HUES6 (cell line): ENCODE data around the gene CCDC106.

ENCODE experiments used
- H3K27ac ChIP-seq: 2 replicates; pipeline ENCODE4 v1.7.0; 2013; ENCODE audit warnings: low read depth, mild to moderate bottlenecking, low read length, inconsistent platforms
- H3K27me3 ChIP-seq: 2 replicates; pipeline ENCODE4 v1.6.1; 2013; ENCODE audit warnings: low read length; ENCODE audit not compliant: control insufficient read depth, insufficient read depth
- H3K36me3 ChIP-seq: 2 replicates; pipeline ENCODE4 v1.6.1; 2013; ENCODE audit warnings: low read length; ENCODE audit not compliant: control insufficient read depth, insufficient read depth
- H3K4me1 ChIP-seq: 2 replicates; pipeline ENCODE4 v1.6.1; 2013; ENCODE audit warnings: low read length; ENCODE audit not compliant: control insufficient read depth, insufficient read depth
- H3K4me3 ChIP-seq: 2 replicates; pipeline ENCODE4 v1.5.1; 2013; ENCODE audit warnings: low read depth, low read length
- H3K9ac ChIP-seq: one replicate; pipeline ENCODE4 v1.6.1; 2013; ENCODE audit warnings: mild to moderate bottlenecking, low read length
- H3K9me3 ChIP-seq: 2 replicates; pipeline ENCODE4 v1.6.1; 2013; ENCODE audit warnings: low read depth, low read length; ENCODE audit not compliant: control insufficient read depth, insufficient read depth

Gene CCDC106

DNA sequence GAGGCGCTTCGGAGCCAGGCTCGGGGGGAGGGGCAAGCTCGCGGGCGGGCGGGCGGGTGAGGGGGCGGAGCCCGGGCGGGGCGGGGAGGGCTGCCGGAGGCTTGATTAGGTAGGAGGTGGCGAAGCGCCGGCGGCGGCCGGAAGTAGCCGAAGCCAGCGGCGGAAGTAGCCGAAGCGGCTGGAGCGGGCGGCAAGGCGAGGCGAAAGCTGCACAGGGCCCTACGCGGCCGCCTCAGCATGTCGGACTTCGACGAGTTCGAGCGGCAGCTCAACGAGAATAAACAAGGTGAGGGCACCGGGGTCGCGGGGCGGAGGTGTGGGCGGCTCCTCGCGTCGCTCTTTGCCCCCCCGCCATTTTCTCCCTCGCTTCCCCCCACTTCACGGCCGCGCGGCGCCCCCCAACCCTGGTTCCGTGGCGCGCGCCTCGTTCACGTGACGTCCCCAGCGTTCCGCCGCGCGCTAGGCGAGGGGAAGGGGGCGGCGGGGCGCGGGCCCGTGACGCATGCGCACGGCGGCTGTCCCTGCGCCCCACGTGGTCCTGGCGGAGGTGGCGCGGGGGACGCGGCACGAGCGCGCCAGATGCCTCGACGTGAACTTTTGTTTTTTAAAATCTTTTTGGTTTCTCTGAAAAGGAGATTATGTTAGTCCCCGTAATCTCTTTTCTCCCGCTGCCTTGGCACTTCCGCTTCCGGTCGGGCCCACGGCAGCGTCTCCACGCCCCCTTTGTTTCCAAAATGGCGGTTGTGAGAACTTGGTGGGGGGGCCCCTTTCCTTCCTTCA, 7.0 kb downstream of the CCDC106 start, which contains the start of gene U2AF2:
Gene U2AF2 (plus strand): TSS at position 168 of the 780 bp plus-strand sequence. CDS start 70 bp downstream, at position 238.
- Histone ChIP-seq H3K9me3 (no peaks in the 10 kb centered on the region), H3K27me3 (no peaks in the 10 kb centered on the region), H3K9ac (peak within 1 kb of the TSS; percentile 99), H3K4me1 (peaks cover 25% of the 10 kb centered on the region), H3K36me3 (peaks cover 22% of the 10 kb centered on the region), H3K27ac (peak within 1 kb of the TSS; percentile 100), H3K4me3 (peak within 1 kb of the TSS; percentile 97)

DNA sequence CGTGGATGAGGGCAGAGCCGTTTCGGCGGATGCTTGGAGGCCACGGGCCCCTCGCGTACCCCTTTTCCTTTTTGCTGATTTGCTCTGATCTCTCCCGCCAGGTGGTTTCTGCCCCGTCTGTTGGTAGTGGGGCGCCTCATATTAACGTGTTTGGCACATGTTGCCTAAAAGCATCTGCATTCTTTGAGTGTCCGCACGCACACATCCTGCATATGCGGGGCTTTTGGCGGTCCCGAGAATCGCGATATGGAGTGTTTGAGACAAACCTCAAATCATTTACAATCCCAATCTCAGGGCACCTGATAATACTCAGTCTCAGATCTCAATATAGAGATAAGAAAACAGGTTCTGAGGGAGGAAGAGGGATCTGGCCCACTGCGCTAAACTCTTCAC, 7.6 kb downstream of the CCDC106 start:
- H3K36me3 ChIP-seq, result peaks cover 28% of the 10 kb centered on the region
- peaks cover 25% of the 10 kb centered on the region for H3K4me1 ChIP-seq
- peak overlapping the region; percentile 99 for H3K9ac ChIP-seq
- H3K27ac ChIP-seq, result peak overlapping the region; percentile 100
- no peaks in the 10 kb centered on the region for H3K9me3 ChIP-seq
- H3K4me3 ChIP-seq, result peak overlapping the region; percentile 97
- H3K27me3 ChIP-seq, result no peaks in the 10 kb centered on the region

DNA sequence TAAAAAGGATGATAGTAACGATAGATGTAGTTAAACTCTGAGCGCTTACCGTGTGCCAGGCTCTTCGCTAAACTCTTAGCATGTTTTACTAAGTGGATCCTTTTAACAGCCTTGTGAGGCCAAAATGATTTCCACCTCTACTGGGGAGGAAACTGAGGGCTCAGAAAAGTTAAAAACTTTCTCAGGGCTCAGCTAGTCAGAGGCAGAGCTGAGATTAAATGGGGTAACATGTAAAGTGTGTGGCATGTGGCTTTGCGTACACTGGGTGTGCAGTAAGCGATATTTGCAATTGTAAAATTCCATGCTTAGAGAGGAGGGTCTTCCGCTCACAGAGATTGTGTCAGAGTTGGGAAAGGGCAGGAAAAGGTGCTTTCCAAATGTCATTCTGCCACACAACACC, 8.5 kb downstream of the CCDC106 start:
- Histone ChIP-seq H3K9me3 (no peaks in the 10 kb centered on the region), H3K27me3 (no peaks in the 10 kb centered on the region), H3K4me3 (peak overlapping the region; percentile 97), H3K36me3 (peaks cover 37% of the 10 kb centered on the region), H3K27ac (no peak overlapping the region), H3K9ac (peak overlapping the region; percentile 99), H3K4me1 (peaks cover 25% of the 10 kb centered on the region)

DNA sequence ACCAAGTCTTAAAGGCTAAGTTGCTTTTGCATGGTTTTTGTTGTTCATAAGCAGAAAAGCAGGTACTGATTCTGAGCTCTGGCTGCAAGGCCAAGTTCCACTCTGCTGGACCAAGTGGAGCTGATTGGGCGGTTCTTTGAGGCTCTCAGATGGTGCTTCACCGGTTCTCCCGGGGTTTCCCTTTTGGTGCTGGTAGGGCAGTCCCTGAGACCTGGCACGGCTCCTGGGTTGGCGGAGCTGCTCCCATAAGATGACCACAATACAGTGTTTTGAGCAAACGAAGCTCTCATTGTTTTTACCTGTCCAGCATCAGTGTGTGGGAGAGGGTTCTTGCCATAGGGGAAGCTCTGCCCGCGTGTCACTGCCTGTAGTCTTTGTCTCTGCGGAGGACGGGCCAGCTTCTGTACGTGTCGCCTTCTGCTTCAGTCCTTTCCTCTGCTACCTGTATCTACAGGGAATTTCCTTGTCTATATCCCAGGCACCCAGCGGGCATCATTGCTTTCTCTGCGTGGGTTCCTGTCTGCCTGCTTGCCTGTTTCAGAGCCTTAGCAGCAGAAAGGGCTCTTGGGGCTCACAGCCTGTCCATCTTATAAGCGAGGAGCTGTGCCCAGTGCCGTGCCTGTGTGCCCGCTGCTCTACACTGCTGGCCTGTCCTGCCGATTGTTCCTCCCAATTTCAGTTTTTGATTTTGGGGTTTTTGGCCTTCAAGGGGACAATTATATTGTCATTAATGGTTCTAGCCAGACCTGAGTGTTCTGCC, 9.2 kb downstream of the CCDC106 start:
- H3K27ac ChIP-seq, result no peak overlapping the region
- peak overlapping the region; percentile 42 for H3K9ac ChIP-seq
- H3K36me3 ChIP-seq, result peaks cover 43% of the 10 kb centered on the region
- peak overlapping the region; percentile 97 for H3K4me3 ChIP-seq
- peaks cover 22% of the 10 kb centered on the region for H3K4me1 ChIP-seq
- no peaks in the 10 kb centered on the region for H3K9me3 ChIP-seq
- H3K27me3 ChIP-seq, result no peaks in the 10 kb centered on the region

DNA sequence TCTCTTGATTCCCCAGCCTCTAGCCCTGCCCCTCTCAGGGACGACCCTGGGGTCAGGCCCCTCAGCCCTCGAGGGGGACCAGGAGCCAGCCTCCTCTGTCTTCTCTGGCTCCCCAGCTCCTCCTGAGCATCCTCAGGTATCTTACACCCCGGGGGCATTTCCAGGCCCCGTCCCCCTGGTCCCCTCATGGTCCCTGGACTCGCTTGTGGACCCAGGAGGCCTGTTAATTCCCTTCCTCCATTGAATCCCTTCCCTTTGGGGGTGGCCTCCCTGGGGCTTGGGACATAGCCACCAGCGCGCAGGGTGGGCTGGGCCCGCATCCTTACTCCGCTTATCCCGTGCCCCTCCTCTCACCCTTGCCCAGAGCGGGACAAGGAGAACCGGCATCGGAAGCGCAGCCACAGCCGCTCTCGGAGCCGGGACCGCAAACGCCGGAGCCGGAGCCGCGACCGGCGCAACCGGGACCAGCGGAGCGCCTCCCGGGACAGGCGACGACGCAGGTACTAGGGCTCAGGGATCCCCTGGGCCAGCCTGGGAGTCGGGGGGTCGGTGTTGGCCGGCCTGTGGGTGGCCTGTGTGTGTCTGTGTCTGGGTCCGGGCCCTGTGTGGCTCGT, 10.9 kb downstream of the CCDC106 start:
- no peak overlapping the region for H3K9ac ChIP-seq
- no peak overlapping the region for H3K4me3 ChIP-seq
- H3K27ac ChIP-seq, result no peak overlapping the region
- no peaks in the 10 kb centered on the region for H3K9me3 ChIP-seq
- peaks cover 59% of the 10 kb centered on the region for H3K36me3 ChIP-seq
- H3K27me3 ChIP-seq, result no peaks in the 10 kb centered on the region
- H3K4me1 ChIP-seq, result peaks cover 19% of the 10 kb centered on the region

DNA sequence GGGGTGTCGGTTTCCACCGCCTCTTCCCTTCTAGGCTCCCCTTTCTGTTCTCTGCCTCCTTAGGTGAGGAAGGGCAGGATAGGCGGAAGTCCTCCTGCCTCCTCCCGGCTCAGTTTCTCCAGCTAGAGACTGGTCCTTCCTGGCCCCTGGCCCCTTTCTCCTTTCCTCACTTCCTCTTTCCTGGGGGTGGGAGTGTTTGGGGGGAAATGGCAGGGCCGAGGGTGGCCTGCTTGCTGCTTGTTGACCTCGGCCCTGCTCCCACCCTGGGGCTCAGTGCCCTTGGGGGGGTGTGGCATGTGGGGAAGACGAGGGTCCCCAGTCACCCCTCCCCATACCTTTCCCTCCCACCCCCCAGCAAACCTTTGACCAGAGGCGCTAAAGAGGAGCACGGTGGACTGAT, 11.8 kb downstream of the CCDC106 start:
- peaks cover 67% of the 10 kb centered on the region for H3K36me3 ChIP-seq
- H3K27ac ChIP-seq, result no peak overlapping the region
- no peaks in the 10 kb centered on the region for H3K9me3 ChIP-seq
- no peak overlapping the region for H3K9ac ChIP-seq
- H3K4me3 ChIP-seq, result no peak overlapping the region
- peaks cover 19% of the 10 kb centered on the region for H3K4me1 ChIP-seq
- no peaks in the 10 kb centered on the region for H3K27me3 ChIP-seq

DNA sequence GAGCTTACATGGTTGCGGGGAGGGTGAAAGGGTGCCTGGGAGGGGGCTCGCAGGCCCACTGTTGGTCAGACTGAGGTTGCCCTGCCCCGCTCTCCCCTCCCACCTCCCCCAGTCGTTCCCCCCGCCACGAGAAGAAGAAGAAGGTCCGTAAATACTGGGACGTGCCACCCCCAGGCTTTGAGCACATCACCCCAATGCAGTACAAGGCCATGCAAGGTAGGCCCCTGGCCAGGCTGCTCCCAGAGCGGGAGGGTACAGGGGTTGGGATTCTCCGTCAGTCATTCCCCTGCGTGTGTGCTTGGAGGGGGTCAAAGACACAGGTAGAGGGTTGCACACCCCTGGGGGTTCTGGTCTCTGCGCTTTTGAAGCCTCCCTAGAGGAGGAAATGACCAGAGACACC, 12.4 kb downstream of the CCDC106 start:
- peaks cover 19% of the 10 kb centered on the region for H3K4me1 ChIP-seq
- peaks cover 72% of the 10 kb centered on the region for H3K36me3 ChIP-seq
- H3K9ac ChIP-seq, result no peak overlapping the region
- no peak overlapping the region for H3K4me3 ChIP-seq
- no peaks in the 10 kb centered on the region for H3K9me3 ChIP-seq
- H3K27me3 ChIP-seq, result no peaks in the 10 kb centered on the region
- H3K27ac ChIP-seq, result no peak overlapping the region

DNA sequence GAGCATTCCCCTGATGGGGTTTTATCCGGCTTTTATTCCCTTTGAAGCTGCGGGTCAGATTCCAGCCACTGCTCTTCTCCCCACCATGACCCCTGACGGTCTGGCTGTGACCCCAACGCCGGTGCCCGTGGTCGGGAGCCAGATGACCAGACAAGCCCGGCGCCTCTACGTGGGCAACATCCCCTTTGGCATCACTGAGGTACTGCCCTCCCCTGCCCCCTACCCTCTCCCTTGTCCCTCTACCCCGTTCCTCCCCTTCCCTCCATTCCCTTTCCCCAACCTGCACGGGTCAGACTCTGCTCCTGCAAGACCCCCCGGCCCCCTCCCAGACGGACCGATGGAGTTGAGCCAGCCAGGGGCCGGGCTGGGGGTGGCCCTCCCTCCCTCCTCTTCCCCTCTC, 13.0 kb downstream of the CCDC106 start:
- H3K9me3 ChIP-seq, result no peaks in the 10 kb centered on the region
- no peak overlapping the region for H3K4me3 ChIP-seq
- no peaks in the 10 kb centered on the region for H3K27me3 ChIP-seq
- H3K4me1 ChIP-seq, result peaks cover 19% of the 10 kb centered on the region
- H3K9ac ChIP-seq, result no peak overlapping the region
- H3K27ac ChIP-seq, result no peak overlapping the region
- H3K36me3 ChIP-seq, result peaks cover 78% of the 10 kb centered on the region

DNA sequence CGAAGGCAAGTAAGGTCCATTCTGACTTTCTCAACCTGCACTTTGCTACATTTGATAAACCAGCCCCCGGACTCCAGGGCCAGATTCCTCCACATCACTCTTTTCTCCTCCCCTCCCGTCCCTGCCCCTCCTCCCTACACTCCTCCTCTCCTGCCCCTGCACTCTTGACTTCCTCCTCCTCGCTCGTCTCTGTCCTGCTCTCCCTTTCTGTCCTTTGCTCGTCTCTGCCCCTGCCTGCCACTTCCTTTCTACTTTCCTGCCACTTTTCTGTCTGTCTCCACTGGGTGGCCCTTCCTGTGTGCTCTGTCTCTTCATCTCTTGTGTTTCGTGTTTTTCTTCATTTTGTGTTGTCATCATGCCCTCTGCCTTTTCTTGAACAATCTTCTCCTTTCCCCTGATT, 13.8 kb downstream of the CCDC106 start:
- H3K9me3 ChIP-seq, result no peaks in the 10 kb centered on the region
- no peak overlapping the region for H3K4me3 ChIP-seq
- peaks cover 12% of the 10 kb centered on the region for H3K4me1 ChIP-seq
- no peak overlapping the region for H3K9ac ChIP-seq
- no peak overlapping the region for H3K27ac ChIP-seq
- peaks cover 83% of the 10 kb centered on the region for H3K36me3 ChIP-seq
- H3K27me3 ChIP-seq, result no peaks in the 10 kb centered on the region

DNA sequence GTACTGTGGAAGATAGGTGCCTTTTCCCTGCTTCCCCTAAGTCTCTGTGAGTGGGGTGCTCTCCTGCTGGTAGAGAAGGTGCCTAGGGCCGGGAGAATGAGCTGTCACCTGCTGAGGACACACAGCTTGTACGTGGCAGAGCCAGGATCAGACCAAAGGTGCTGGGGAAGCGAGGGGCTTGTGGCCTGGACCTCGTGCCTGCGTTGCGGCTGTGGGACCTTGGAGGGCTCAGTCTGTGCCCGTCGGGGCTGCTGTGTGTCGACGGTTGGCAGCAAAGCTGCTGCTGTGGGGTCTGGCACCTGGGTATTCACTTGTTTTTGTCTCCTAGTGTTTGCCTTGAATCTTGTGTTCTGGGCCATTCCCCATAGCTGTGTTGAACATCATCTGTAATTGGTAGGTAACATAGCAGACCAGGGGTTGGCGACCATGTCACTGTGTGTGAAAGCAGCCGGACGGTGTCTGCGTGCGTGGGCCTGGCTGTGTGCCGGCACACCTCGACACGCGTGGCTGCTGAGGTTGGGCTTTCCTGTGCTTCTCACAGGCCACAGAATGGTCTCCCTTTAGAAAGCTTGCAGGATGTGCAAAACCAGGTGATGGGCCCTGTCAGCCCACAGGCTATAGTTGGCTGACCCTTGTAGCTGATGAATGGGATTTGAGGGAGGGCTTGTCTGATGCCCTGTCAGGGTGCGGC, 16.0 kb downstream of the CCDC106 start:
- no peaks in the 10 kb centered on the region for H3K9me3 ChIP-seq
- no peaks in the 10 kb centered on the region for H3K4me1 ChIP-seq
- no peak overlapping the region for H3K4me3 ChIP-seq
- H3K9ac ChIP-seq, result no peak overlapping the region
- peaks cover 95% of the 10 kb centered on the region for H3K36me3 ChIP-seq
- no peak overlapping the region for H3K27ac ChIP-seq
- H3K27me3 ChIP-seq, result no peaks in the 10 kb centered on the region
